ENCODE data around the gene BRICD5. TPM values are rescaled to one million over a fixed set of nuclear protein-coding genes. Genes with fewer than 3 reads are reported as not detected.

The BRICD5 gene
- total and polyA plus RNA-seq, 2 of the 13 experiments (the other 11 are each of a cell fraction or from before 2014, with no cell fraction given): 1.6 to 5.8 TPM

GRCh38 chr16:2213817-2214718 lies 3.4 kb upstream of the BRICD5 start:
- Histone ChIP-seq H4K20me1 (ENCODE audit: insufficient read depth, low read length) (0 out of 2 replicates have a peak, but pooled peaks cover 3% of the 10 kb centered on the region), H3K4me2 (ENCODE audit: low read depth, low read length) (peak overlapping the region; percentile 95), H2AFZ (ENCODE audit: low read length) (no peak overlapping the region), H3K4me3 (replicated peaks in 1 of 3; ENCODE audit: insufficient read depth in 1 of 3, low read depth in 2 of 3, low read length in 3 of 3) (peak overlapping the region; percentile 63 to 89 (median 69)), H3K9me3 (ENCODE audit: low read length) (no peaks in the 10 kb centered on the region), H3K4me1 (ENCODE audit: insufficient read depth, low read length) (peaks cover 65% of the 10 kb centered on the region), H3K9ac (ENCODE audit: insufficient read depth, low read depth, low read length) (peak overlapping the region; percentile 95), H3K27me3 (ENCODE audit: control insufficient read depth in 1 of 2, insufficient read depth in 2 of 2, low read length in 2 of 2) (no peaks in the 10 kb centered on the region; a peak in 1 of 5 replicates), H3K27ac (ENCODE audit: extremely low read length, insufficient read depth, low read length) (peak overlapping the region; percentile 85), H3K79me2 (ENCODE audit: insufficient read depth, low read length) (peaks cover 20% of the 10 kb centered on the region), H3K36me3 (replicated peaks in 1 of 2; ENCODE audit: control insufficient read depth in 1 of 2, insufficient read depth in 2 of 2, low read length in 2 of 2) (peaks cover 2 to 7% of the 10 kb centered on the region in 2 experiments; a peak in 2 of 5 replicates)
- no TSS peak for BruUV-seq (replicated peaks)
- intact Hi-C loops (cut with micrococcal nuclease; ENCODE audit: unreplicated experiment) (no loop called here), in situ Hi-C loops (cut with HindIII; ENCODE audit: extremely low pct_ligation_motif_present, low pct_unique_long_range_greater_than_20kb) (no loop called here)
- no peak for FAIRE-seq
- no peak for ATAC-seq
- WGBS (ENCODE audit: low lambda C conversion rate): 3% methylated on average over 17 of the region's 98 CpGs
- ChIA-PET CTCF (ENCODE audit: low intra/inter-chr PET ratio, low total read pairs) (no interaction called here), POLR2A (interaction anchor here (0.5 to 3.0 kb wide), 16 partner anchors 9 to 375 kb away, joined by 3 to 26 read pairs (median 4); partner anchors contain the start of genes ATP6V0C, E4F1, ECI1 and MLST8)
- no peak for DNase-seq (ENCODE audit: low spot score)
- TF ChIP-seq ZFYVE20 (CRISPR knock-in tag; IDR thresholded peaks at IDR 0.05; ENCODE audit: borderline replicate concordance, low read depth): no peak
- TF ChIP-seq TMF1 (CRISPR knock-in tag; IDR thresholded peaks at IDR 0.05; ENCODE audit: low read depth): no peak
- TF ChIP-seq ARID4A (CRISPR knock-in tag; IDR thresholded peaks at IDR 0.05; ENCODE audit: borderline replicate concordance): no peak; the same call in 1 of the 2 replicates
- TF ChIP-seq ZNF7 (CRISPR knock-in tag; IDR thresholded peaks at IDR 0.05): no peak
- TF ChIP-seq MXD4 (CRISPR knock-in tag; IDR thresholded peaks at IDR 0.05): no peak
- no peak for TF ChIP-seq NFE2L1 (CRISPR knock-in tag; IDR thresholded peaks at IDR 0.05; ENCODE audit: borderline replicate concordance)
- TF ChIP-seq ZNF263 (CRISPR knock-in tag; IDR thresholded peaks at IDR 0.05): no peak; the same call in 1 of the 2 replicates
- no peak for TF ChIP-seq TBX3 (IDR thresholded peaks at IDR 0.05; ENCODE audit: borderline replicate concordance)
- TF ChIP-seq ZC3H13 (CRISPR knock-in tag; IDR thresholded peaks at IDR 0.05): no peak
- TF ChIP-seq SIN3A (IDR thresholded peaks at IDR 0.05; ENCODE audit: borderline replicate concordance, low read depth, low read length): no peak
- TF ChIP-seq STAG1 (CRISPR knock-in tag; IDR thresholded peaks at IDR 0.05): no peak
- TF ChIP-seq KAT2B (IDR thresholded peaks at IDR 0.05; ENCODE audit: borderline replicate concordance, low read depth, low read length): no peak
- no peak for TF ChIP-seq ZNF710 (CRISPR knock-in tag; IDR thresholded peaks at IDR 0.05; ENCODE audit: borderline replicate concordance)
- no peak for TF ChIP-seq ZNF101 (CRISPR knock-in tag; IDR thresholded peaks at IDR 0.05; ENCODE audit: borderline replicate concordance, low read depth)
- TF ChIP-seq MXI1 (IDR thresholded peaks at IDR 0.05; ENCODE audit: borderline replicate concordance, low read depth, low read length): no peak
- no peak for TF ChIP-seq ZNF839 (CRISPR knock-in tag; IDR thresholded peaks at IDR 0.05; ENCODE audit: borderline replicate concordance)
- TF ChIP-seq ARNT2 (CRISPR knock-in tag; IDR thresholded peaks at IDR 0.05; ENCODE audit: low read depth): no peak
- no peak for TF ChIP-seq ZNF619 (CRISPR knock-in tag; IDR thresholded peaks at IDR 0.05)
